OCI-LY7 (cell line): Measurements from ENCODE around the gene SMAD6. TPM values are rescaled to one million over a fixed set of nuclear protein-coding genes. Genes with fewer than 3 reads are reported as not detected.

Experiments used
- BruUV-seq: library from RNA; stranded (reverse); fragments of 400-500 nt; replicated peaks from 2 replicates; lab custom pipeline; 2021; lab: Mats Ljungman, UMichigan
- CTCF ChIA-PET: fragments of 300-600 bp; sonication (Branson Sonifier 250); formaldehyde crosslinking; loops from one replicate; lab custom pipeline; 2022; ENCODE audit warnings: antibody characterized with exemption; ENCODE audit not compliant: unreplicated experiment; lab: Charles Lee
- POLR2A ChIA-PET: fragments of 300-600 bp; sonication (Branson Sonifier 250); formaldehyde crosslinking; loops from one replicate; lab custom pipeline; 2022; ENCODE audit warnings: antibody characterized with exemption; lab: Charles Lee
- DNase-seq: peaks from one replicate; pipeline ENCODE4 v3.0.0-alpha.2; 2015; ENCODE audit warnings: low spot score
- H2AFZ ChIP-seq: fragments of 200-600 bp; sonication (generic), shearing (Covaris generic); 2 replicates; pipeline ENCODE4 v1.6.1; 2014; ENCODE audit warnings: mild to moderate bottlenecking, antibody characterized with exemption, low read length, moderate library complexity
- H3K27ac ChIP-seq: fragments of 200-600 bp; sonication (generic); 2 replicates; pipeline ENCODE4 v1.5.1; 2014; ENCODE audit warnings: mixed run types, low read depth, mild to moderate bottlenecking, moderate library complexity, low read length, inconsistent platforms; ENCODE audit not compliant: poor library complexity, severe bottlenecking
- H3K36me3 ChIP-seq: fragments of 200-600 bp; sonication (generic); 2 replicates; pipeline ENCODE4 v1.6.1; 2014; ENCODE audit warnings: mild to moderate bottlenecking, antibody characterized with exemption, low read length, moderate library complexity, mixed read lengths; ENCODE audit not compliant: insufficient read depth
- H3K4me1 ChIP-seq: fragments of 200-600 bp; sonication (generic); 2 replicates; pipeline ENCODE4 v1.5.1; 2014; ENCODE audit warnings: mild to moderate bottlenecking, low read length; ENCODE audit not compliant: insufficient read depth, poor library complexity, severe bottlenecking
- H3K4me2 ChIP-seq: fragments of 200-600 bp; sonication (generic); 2 replicates; pipeline ENCODE4 v1.6.1; 2014; ENCODE audit warnings: mild to moderate bottlenecking, low read length
- H3K4me3 ChIP-seq: fragments of 200-600 bp; sonication (generic); 2 replicates; pipeline ENCODE4 v1.5.1; 2014; ENCODE audit warnings: mild to moderate bottlenecking, low read depth, low read length; ENCODE audit not compliant: poor library complexity, severe bottlenecking
- H3K79me2 ChIP-seq: fragments of 200-600 bp; sonication (generic); 2 replicates; pipeline ENCODE4 v1.6.1; 2016; ENCODE audit warnings: low read depth, mild to moderate bottlenecking, low read length, moderate library complexity, mixed read lengths; ENCODE audit not compliant: insufficient read depth
- H3K9me2 ChIP-seq: fragments of 200-600 bp; sonication (generic); 2 replicates; pipeline ENCODE4 v1.6.1; 2016; ENCODE audit warnings: mild to moderate bottlenecking, low read length, mixed read lengths; ENCODE audit not compliant: insufficient read depth
- H3K9me3 ChIP-seq: fragments of 200-600 bp; sonication (generic); 2 replicates; pipeline ENCODE4 v1.6.1; 2014; ENCODE audit warnings: mild to moderate bottlenecking, mixed run types, low read length, mixed read lengths
- H4K20me1 ChIP-seq: fragments of 200-600 bp; sonication (generic); 2 replicates; pipeline ENCODE4 v1.6.1; 2014; ENCODE audit warnings: mild to moderate bottlenecking, antibody characterized with exemption, low read length, moderate library complexity, mixed read lengths; ENCODE audit not compliant: insufficient read depth
- CTCF ChIP-seq: fragments of 200-600 bp; sonication (generic); conservative IDR thresholded peaks from 2 replicates; pipeline ENCODE4 v1.5.1; 2014; ENCODE audit warnings: mild to moderate bottlenecking, antibody characterized with exemption, low read length, moderate library complexity, mixed read lengths
- EZH2phosphoT487 ChIP-seq: fragments of 200-600 bp; sonication (generic); IDR thresholded peaks from 2 replicates; pipeline ENCODE4 v1.6.1; 2018; ENCODE audit warnings: low read depth, borderline replicate concordance, mild to moderate bottlenecking, mixed run types, antibody characterized with exemption, low read length, moderate library complexity, mixed read lengths
- intact Hi-C: fragments of 100-400 bp; cut with micrococcal nuclease; formaldehyde crosslinking; loops from one replicate; pipeline ENCODE4 v1.10.0; 2022; ENCODE audit not compliant: unreplicated experiment
- total RNA-seq, 2 experiments: library from RNA; depleted of rRNA in 1 of 2; stranded (reverse); fragments of >200 nt in 1 of 2; shearing (Covaris generic) in 1 of 2; gene quantifications; 2 replicates each; pipeline ENCODE4 v1.2.3, GENCODE V29; 2014 to 2022

The SMAD6 gene
- total RNA-seq, 2 experiments from 2014 or later: 14.6 to 16.1 TPM

DNA sequence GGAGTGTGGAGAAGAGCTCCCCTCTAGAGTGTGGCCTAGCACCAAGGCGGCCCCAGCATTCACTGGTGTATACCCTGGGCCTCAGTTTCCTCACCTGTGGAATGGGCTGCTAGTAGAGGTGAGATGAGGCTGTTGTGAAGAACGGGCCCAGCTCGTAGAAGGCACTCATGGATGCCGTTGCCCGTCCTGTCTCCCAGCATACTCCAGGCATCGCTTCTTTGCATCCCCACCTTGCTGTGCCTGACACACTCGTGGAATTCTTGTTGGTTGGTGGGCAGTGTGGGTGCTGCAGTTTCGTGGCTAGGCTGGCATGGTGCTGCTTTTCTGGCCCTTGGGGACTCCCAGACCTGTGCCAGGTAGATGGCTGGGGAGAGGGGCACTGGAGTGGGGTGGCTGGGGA, 76.7 kb downstream of the SMAD6 start:
- POLR2A ChIA-PET: no interaction called here

DNA sequence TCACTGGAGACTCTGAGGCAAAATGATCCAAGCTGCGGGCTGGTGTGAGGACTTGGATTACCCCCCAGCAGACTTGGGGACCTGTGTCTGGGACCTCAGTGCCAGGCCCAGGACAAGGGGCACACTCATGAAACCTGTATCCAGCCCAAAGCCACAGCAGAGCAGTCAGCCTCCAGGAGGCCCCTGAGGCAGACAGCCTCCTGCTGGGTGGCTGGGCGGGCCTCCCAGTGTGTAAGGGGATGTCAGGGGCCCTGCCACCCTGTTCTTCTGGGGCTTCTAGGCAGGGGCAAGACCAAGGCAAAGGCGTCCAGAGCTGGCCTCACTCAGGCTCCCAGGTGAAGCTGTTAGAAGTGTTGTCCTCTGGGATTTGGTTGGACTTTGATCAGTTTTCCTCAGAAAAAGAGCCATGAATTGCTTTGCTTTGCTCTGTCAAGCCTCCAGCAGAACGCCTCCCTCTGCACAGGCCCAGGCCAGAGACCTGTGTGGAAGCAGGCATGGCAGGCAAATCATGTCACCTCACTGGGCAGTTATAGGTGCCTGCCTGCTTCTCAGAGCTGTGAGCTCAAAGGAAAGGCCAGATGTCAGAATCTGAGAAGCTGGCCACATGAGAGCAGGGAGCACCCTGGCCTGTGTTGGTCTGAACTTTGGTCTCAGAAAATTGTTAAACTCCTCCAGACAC, 77.4 kb downstream of the SMAD6 start:
- intact Hi-C loops: no loop called here
- Histone ChIP-seq H3K79me2 (no peaks in the 10 kb centered on the region), H2AFZ (no peak overlapping the region), H3K36me3 (no peaks in the 10 kb centered on the region), H4K20me1 (no peaks in the 10 kb centered on the region), H3K9me3 (no peaks in the 10 kb centered on the region), H3K9me2 (no peaks in the 10 kb centered on the region), H3K4me2 (no peak overlapping the region), H3K4me1 (no peaks in the 10 kb centered on the region), H3K27ac (no peak overlapping the region), H3K4me3 (no peak overlapping the region)
- ChIA-PET POLR2A (no interaction called here), CTCF (no interaction called here)
- no TSS peak for BruUV-seq
- no peak for TF ChIP-seq CTCF
- no peak for TF ChIP-seq EZH2phosphoT487
- DNase-seq: no peak

More for the DNA sequence above, 76.7 kb downstream of the SMAD6 start:
- Histone ChIP-seq H3K4me3 (no peak overlapping the region), H4K20me1 (no peaks in the 10 kb centered on the region), H3K4me1 (no peaks in the 10 kb centered on the region), H3K27ac (no peak overlapping the region), H3K4me2 (no peak overlapping the region), H2AFZ (no peak overlapping the region), H3K36me3 (no peaks in the 10 kb centered on the region), H3K9me3 (no peaks in the 10 kb centered on the region), H3K79me2 (no peaks in the 10 kb centered on the region), H3K9me2 (no peaks in the 10 kb centered on the region)
- CTCF ChIA-PET: no interaction called here
- no peak for DNase-seq
- intact Hi-C loops: no loop called here
- TF ChIP-seq EZH2phosphoT487: no peak
- TF ChIP-seq CTCF: no peak
- no TSS peak for BruUV-seq

DNA sequence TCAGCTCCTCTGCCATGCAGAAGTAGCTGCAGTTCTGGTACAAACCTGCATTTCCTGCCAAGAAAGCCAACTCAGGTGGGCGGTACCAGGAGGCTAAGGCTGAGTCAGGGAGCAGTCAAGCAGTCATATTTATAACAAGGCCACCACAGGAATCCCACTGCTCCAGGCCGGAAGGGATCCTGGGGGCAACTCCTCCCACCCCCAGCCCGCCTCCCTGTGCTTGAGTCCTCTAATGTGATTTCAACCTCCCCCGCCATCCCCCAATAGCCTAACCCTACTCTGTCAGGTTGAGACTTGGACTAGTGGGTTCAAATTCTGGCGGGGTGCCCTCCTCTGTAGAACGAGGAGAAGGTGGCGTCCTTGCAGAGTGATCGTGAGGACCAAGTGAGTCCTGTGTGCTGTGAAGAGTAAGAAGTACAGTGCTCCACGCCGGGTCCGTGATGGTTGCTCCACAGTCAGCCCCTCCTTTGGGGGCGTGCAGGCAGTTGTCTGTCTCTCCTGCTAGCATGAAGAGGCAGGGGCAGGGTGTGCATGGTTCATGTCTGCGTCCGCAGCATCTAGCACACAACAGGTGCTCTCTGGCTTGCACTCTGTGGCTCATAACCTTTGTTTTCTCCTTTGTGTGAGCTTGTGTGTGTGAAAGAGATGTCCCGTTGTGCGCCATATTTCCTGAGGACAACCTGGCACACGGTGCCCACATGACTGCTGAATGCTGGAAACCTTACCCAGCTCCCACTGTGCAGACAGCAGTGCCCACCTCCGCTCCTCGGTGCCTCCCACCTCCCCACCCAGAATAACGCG, 78.3 kb downstream of the SMAD6 start:
- ChIA-PET POLR2A (no interaction called here), CTCF (no interaction called here)
- no peaks in the 10 kb centered on the region for H4K20me1 ChIP-seq
- intact Hi-C loops: no loop called here
- no peaks in the 10 kb centered on the region for H3K9me2 ChIP-seq
- no peak overlapping the region for H3K4me3 ChIP-seq
- H3K4me2 ChIP-seq: no peak overlapping the region
- no TSS peak for BruUV-seq
- H3K79me2 ChIP-seq: no peaks in the 10 kb centered on the region
- DNase-seq: peak; percentile 23
- no peaks in the 10 kb centered on the region for H3K36me3 ChIP-seq
- no peak overlapping the region for H2AFZ ChIP-seq
- TF ChIP-seq CTCF (no peak), EZH2phosphoT487 (no peak)
- H3K9me3 ChIP-seq: no peaks in the 10 kb centered on the region
- no peaks in the 10 kb centered on the region for H3K4me1 ChIP-seq
- no peak overlapping the region for H3K27ac ChIP-seq
